Panc1 (cell line): ENCODE results near the gene AP4B1. TPM values are rescaled to one million over a fixed set of nuclear protein-coding genes. Genes with fewer than 3 reads are reported as not detected.

Experiments used
- ATAC-seq: fragments of 200-7000 bp; cut with Tn5 transposase; 2 replicates; pipeline ENCODE4 v1.9.1; 2020; ENCODE audit warnings: mild to moderate bottlenecking, moderate library complexity
- BruUV-seq: library from RNA; stranded (reverse); fragments of 400-500 nt; replicated peaks from 2 replicates; lab custom pipeline; 2021; lab: Mats Ljungman, UMichigan
- CTCF ChIA-PET: fragments of 300-600 bp; sonication (Branson Sonifier 250); formaldehyde crosslinking; loops from one replicate; lab custom pipeline; 2022; ENCODE audit warnings: antibody characterized with exemption; lab: Charles Lee
- POLR2A ChIA-PET: fragments of 300-600 bp; sonication (Branson Sonifier 250); formaldehyde crosslinking; loops from one replicate; lab custom pipeline; 2022; ENCODE audit warnings: antibody characterized with exemption; lab: Charles Lee
- DNase-seq: peaks from one replicate; pipeline ENCODE4 v3.0.0-alpha.2; 2010; ENCODE audit warnings: low read depth, low spot score
- H3K27ac ChIP-seq: 2 replicates; pipeline ENCODE4 v1.5.1; 2011; ENCODE audit warnings: mild to moderate bottlenecking, low read length, inconsistent platforms
- H3K27me3 ChIP-seq: fragments of 200-500 bp; sonication (Bioruptor generic); 2 replicates; pipeline ENCODE4 v1.6.0; 2014; ENCODE audit warnings: low read length, inconsistent platforms; ENCODE audit not compliant: control insufficient read depth, insufficient read depth
- H3K36me3 ChIP-seq: fragments of 200-500 bp; sonication (Bioruptor generic); 2 replicates; pipeline ENCODE4 v1.5.1; 2014; ENCODE audit warnings: inconsistent platforms, mild to moderate bottlenecking, low read length, moderate library complexity; ENCODE audit not compliant: control insufficient read depth, insufficient read depth
- H3K4me1 ChIP-seq: 2 replicates; pipeline ENCODE4 v1.5.1; 2011; ENCODE audit warnings: inconsistent platforms, mild to moderate bottlenecking, low read length, moderate library complexity; ENCODE audit not compliant: control insufficient read depth, insufficient read depth
- H3K4me3 ChIP-seq, 2 experiments: 2 replicates each; pipeline ENCODE4 v1.5.1; 2011 to 2012; ENCODE audit warnings: low read depth in 2 of 2, low read length in 2 of 2, mild to moderate bottlenecking in 2 of 2, inconsistent platforms in 1 of 2, moderate library complexity in 1 of 2
- H3K9me3 ChIP-seq: fragments of 200-500 bp; sonication (Bioruptor generic); 2 replicates; pipeline ENCODE4 v1.5.1; 2014; ENCODE audit warnings: low read depth, mild to moderate bottlenecking, inconsistent platforms, low read length, moderate library complexity; ENCODE audit not compliant: control insufficient read depth, insufficient read depth
- POLR2AphosphoS5 ChIP-seq: IDR thresholded peaks from 2 replicates; pipeline ENCODE4 v1.6.1; 2012; ENCODE audit warnings: mild to moderate bottlenecking, low read depth, low read length, moderate library complexity
- SIN3A ChIP-seq: IDR thresholded peaks from 2 replicates; pipeline ENCODE4 v1.6.1; 2012; ENCODE audit warnings: low read depth, mild to moderate bottlenecking, low read length, moderate library complexity, borderline replicate concordance; ENCODE audit not compliant: insufficient read depth
- TCF7L2 ChIP-seq: IDR thresholded peaks from 2 replicates; pipeline ENCODE4 v1.6.1; 2011; ENCODE audit warnings: mild to moderate bottlenecking, low read depth, low read length, inconsistent platforms
- in situ Hi-C: cut with HindIII; loops from 2 replicates; pipeline ENCODE4 v1.10.0; 2016; ENCODE audit warnings: low sequenced_read_pairs, low pct_unique_long_range_greater_than_20kb
- intact Hi-C: fragments of 100-400 bp; cut with micrococcal nuclease; formaldehyde crosslinking; loops from one replicate; pipeline ENCODE4 v1.10.0; 2022; ENCODE audit not compliant: unreplicated experiment
- total RNA-seq: library from RNA; stranded (reverse); gene quantifications from one replicate; pipeline ENCODE4 v1.2.1, GENCODE V29; 2021; ENCODE audit not compliant: unreplicated experiment
- TF ChIP-seq, protein P1 (sequence below): fragments of 450-650 bp; IDR thresholded peaks from 2 replicates; pipeline ENCODE4 v1.5.1; 2017; ENCODE audit warnings: mild to moderate bottlenecking
- TF ChIP-seq, protein P2 (sequence below), 2 experiments: IDR thresholded peaks; 2 replicates each; pipeline ENCODE4 v1.6.1; 2011 to 2012; ENCODE audit warnings: low read depth in 2 of 2, control low read depth in 1 of 2, low read length in 1 of 2, mild to moderate bottlenecking in 1 of 2, moderate library complexity in 1 of 2; ENCODE audit not compliant: insufficient read depth in 1 of 2

AP4B1 gene
- total RNA-seq, 1 experiment from 2014 or later: 14.2 TPM

DNA sequence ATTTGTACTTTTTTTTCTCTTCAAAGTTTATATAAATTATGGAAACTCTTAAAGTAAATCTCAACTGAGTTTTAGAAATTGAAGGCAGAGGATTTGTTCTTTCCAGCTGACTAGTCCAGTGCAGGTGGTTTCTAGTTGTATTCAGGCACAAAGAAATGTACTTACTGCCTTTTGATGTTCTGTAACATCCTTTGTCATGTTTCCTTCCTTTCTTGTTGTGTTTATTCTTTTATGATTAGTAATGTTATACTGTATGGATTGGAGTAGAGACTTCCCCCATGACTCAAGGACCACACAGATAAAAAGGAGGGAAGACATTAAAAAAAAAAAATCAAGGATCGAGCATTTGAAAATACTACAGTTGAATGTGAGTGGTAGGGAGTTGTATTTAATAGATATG, 32.5 kb upstream of the AP4B1 start:
- Histone ChIP-seq H3K4me3 (no peak overlapping the region), H3K27ac (no peak overlapping the region), H3K9me3 (no peaks in the 10 kb centered on the region), H3K36me3 (no peaks in the 10 kb centered on the region), H3K27me3 (no peaks in the 10 kb centered on the region), H3K4me1 (no peaks in the 10 kb centered on the region)
- ChIA-PET POLR2A (no interaction called here), CTCF (no interaction called here)
- no peak for DNase-seq
- in situ Hi-C loops: no loop called here
- BruUV-seq: no TSS peak
- no peak for ATAC-seq
- intact Hi-C loops: no loop called here
- TF ChIP-seq, protein P1, sequence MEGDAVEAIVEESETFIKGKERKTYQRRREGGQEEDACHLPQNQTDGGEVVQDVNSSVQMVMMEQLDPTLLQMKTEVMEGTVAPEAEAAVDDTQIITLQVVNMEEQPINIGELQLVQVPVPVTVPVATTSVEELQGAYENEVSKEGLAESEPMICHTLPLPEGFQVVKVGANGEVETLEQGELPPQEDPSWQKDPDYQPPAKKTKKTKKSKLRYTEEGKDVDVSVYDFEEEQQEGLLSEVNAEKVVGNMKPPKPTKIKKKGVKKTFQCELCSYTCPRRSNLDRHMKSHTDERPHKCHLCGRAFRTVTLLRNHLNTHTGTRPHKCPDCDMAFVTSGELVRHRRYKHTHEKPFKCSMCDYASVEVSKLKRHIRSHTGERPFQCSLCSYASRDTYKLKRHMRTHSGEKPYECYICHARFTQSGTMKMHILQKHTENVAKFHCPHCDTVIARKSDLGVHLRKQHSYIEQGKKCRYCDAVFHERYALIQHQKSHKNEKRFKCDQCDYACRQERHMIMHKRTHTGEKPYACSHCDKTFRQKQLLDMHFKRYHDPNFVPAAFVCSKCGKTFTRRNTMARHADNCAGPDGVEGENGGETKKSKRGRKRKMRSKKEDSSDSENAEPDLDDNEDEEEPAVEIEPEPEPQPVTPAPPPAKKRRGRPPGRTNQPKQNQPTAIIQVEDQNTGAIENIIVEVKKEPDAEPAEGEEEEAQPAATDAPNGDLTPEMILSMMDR: no peak
- TF ChIP-seq TCF7L2: no peak
- no peak for TF ChIP-seq SIN3A
- TF ChIP-seq, protein P2, sequence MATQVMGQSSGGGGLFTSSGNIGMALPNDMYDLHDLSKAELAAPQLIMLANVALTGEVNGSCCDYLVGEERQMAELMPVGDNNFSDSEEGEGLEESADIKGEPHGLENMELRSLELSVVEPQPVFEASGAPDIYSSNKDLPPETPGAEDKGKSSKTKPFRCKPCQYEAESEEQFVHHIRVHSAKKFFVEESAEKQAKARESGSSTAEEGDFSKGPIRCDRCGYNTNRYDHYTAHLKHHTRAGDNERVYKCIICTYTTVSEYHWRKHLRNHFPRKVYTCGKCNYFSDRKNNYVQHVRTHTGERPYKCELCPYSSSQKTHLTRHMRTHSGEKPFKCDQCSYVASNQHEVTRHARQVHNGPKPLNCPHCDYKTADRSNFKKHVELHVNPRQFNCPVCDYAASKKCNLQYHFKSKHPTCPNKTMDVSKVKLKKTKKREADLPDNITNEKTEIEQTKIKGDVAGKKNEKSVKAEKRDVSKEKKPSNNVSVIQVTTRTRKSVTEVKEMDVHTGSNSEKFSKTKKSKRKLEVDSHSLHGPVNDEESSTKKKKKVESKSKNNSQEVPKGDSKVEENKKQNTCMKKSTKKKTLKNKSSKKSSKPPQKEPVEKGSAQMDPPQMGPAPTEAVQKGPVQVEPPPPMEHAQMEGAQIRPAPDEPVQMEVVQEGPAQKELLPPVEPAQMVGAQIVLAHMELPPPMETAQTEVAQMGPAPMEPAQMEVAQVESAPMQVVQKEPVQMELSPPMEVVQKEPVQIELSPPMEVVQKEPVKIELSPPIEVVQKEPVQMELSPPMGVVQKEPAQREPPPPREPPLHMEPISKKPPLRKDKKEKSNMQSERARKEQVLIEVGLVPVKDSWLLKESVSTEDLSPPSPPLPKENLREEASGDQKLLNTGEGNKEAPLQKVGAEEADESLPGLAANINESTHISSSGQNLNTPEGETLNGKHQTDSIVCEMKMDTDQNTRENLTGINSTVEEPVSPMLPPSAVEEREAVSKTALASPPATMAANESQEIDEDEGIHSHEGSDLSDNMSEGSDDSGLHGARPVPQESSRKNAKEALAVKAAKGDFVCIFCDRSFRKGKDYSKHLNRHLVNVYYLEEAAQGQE (IDR thresholded peaks at IDR 0.05; ENCODE audit: insufficient read depth in 1 of 2, low read depth in 2 of 2, low read length in 1 of 2): no peak
- TF ChIP-seq POLR2AphosphoS5: no peak

DNA sequence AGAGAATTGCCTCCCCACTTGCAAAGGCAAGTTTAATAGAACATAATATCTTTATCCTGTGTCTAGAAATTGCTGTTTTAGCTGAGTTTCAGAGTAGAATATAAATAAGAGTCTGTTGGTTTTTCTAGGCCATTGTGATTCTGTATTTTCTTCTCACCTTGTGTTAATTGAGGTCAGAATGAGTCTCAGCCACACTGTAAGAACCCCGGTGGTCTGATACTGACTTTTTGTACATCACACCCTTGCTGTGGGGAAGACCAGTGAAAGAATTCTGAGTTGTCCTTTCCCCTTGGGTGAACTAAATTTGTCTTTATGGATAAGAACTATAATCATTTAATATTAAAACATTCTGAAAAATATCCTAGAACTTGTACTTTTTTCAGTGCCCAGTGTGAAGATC, 31.4 kb upstream of the AP4B1 start:
- TF ChIP-seq, protein P1: no peak
- no peak for TF ChIP-seq SIN3A
- TF ChIP-seq POLR2AphosphoS5: no peak
- TF ChIP-seq TCF7L2: no peak
- TF ChIP-seq, protein P2 (IDR thresholded peaks at IDR 0.05; ENCODE audit: insufficient read depth in 1 of 2, low read depth in 2 of 2, low read length in 1 of 2): no peak
- ChIA-PET POLR2A (no interaction called here), CTCF (no interaction called here)
- DNase-seq (no peak), ATAC-seq (no peak)
- in situ Hi-C loops (no loop called here), intact Hi-C loops (no loop called here)
- Histone ChIP-seq H3K27me3 (no peaks in the 10 kb centered on the region), H3K4me3 (no peak overlapping the region), H3K36me3 (no peaks in the 10 kb centered on the region), H3K27ac (no peak overlapping the region), H3K9me3 (no peaks in the 10 kb centered on the region), H3K4me1 (peaks cover 7% of the 10 kb centered on the region)
- BruUV-seq: no TSS peak
